OCI-LY7 (cell line): ENCODE results near the gene LRRC75A. TPM values are rescaled to one million over a fixed set of nuclear protein-coding genes. Genes with fewer than 3 reads are reported as not detected.

Source experiments
- BruUV-seq: library from RNA; stranded (reverse); fragments of 400-500 nt; replicated peaks from 2 replicates; lab custom pipeline; 2021; lab: Mats Ljungman, UMichigan
- CTCF ChIA-PET: fragments of 300-600 bp; sonication (Branson Sonifier 250); formaldehyde crosslinking; loops from one replicate; lab custom pipeline; 2022; ENCODE audit warnings: antibody characterized with exemption; ENCODE audit not compliant: unreplicated experiment; lab: Charles Lee
- POLR2A ChIA-PET: fragments of 300-600 bp; sonication (Branson Sonifier 250); formaldehyde crosslinking; loops from one replicate; lab custom pipeline; 2022; ENCODE audit warnings: antibody characterized with exemption; lab: Charles Lee
- DNase-seq: peaks from one replicate; pipeline ENCODE4 v3.0.0-alpha.2; 2015; ENCODE audit warnings: low spot score
- H2AFZ ChIP-seq: fragments of 200-600 bp; sonication (generic), shearing (Covaris generic); 2 replicates; pipeline ENCODE4 v1.6.1; 2014; ENCODE audit warnings: mild to moderate bottlenecking, antibody characterized with exemption, low read length, moderate library complexity
- H3K27ac ChIP-seq: fragments of 200-600 bp; sonication (generic); 2 replicates; pipeline ENCODE4 v1.5.1; 2014; ENCODE audit warnings: mixed run types, low read depth, mild to moderate bottlenecking, moderate library complexity, low read length, inconsistent platforms; ENCODE audit not compliant: poor library complexity, severe bottlenecking
- H3K36me3 ChIP-seq: fragments of 200-600 bp; sonication (generic); 2 replicates; pipeline ENCODE4 v1.6.1; 2014; ENCODE audit warnings: mild to moderate bottlenecking, antibody characterized with exemption, low read length, moderate library complexity, mixed read lengths; ENCODE audit not compliant: insufficient read depth
- H3K4me1 ChIP-seq: fragments of 200-600 bp; sonication (generic); 2 replicates; pipeline ENCODE4 v1.5.1; 2014; ENCODE audit warnings: mild to moderate bottlenecking, low read length; ENCODE audit not compliant: insufficient read depth, poor library complexity, severe bottlenecking
- H3K4me2 ChIP-seq: fragments of 200-600 bp; sonication (generic); 2 replicates; pipeline ENCODE4 v1.6.1; 2014; ENCODE audit warnings: mild to moderate bottlenecking, low read length
- H3K4me3 ChIP-seq: fragments of 200-600 bp; sonication (generic); 2 replicates; pipeline ENCODE4 v1.5.1; 2014; ENCODE audit warnings: mild to moderate bottlenecking, low read depth, low read length; ENCODE audit not compliant: poor library complexity, severe bottlenecking
- H3K79me2 ChIP-seq: fragments of 200-600 bp; sonication (generic); 2 replicates; pipeline ENCODE4 v1.6.1; 2016; ENCODE audit warnings: low read depth, mild to moderate bottlenecking, low read length, moderate library complexity, mixed read lengths; ENCODE audit not compliant: insufficient read depth
- H3K9me2 ChIP-seq: fragments of 200-600 bp; sonication (generic); 2 replicates; pipeline ENCODE4 v1.6.1; 2016; ENCODE audit warnings: mild to moderate bottlenecking, low read length, mixed read lengths; ENCODE audit not compliant: insufficient read depth
- H3K9me3 ChIP-seq: fragments of 200-600 bp; sonication (generic); 2 replicates; pipeline ENCODE4 v1.6.1; 2014; ENCODE audit warnings: mild to moderate bottlenecking, mixed run types, low read length, mixed read lengths
- H4K20me1 ChIP-seq: fragments of 200-600 bp; sonication (generic); 2 replicates; pipeline ENCODE4 v1.6.1; 2014; ENCODE audit warnings: mild to moderate bottlenecking, antibody characterized with exemption, low read length, moderate library complexity, mixed read lengths; ENCODE audit not compliant: insufficient read depth
- EZH2phosphoT487 ChIP-seq: fragments of 200-600 bp; sonication (generic); IDR thresholded peaks from 2 replicates; pipeline ENCODE4 v1.6.1; 2018; ENCODE audit warnings: low read depth, borderline replicate concordance, mild to moderate bottlenecking, mixed run types, antibody characterized with exemption, low read length, moderate library complexity, mixed read lengths
- intact Hi-C: fragments of 100-400 bp; cut with micrococcal nuclease; formaldehyde crosslinking; loops from one replicate; pipeline ENCODE4 v1.10.0; 2022; ENCODE audit not compliant: unreplicated experiment
- total RNA-seq, 2 experiments: library from RNA; depleted of rRNA in 1 of 2; stranded (reverse); fragments of >200 nt in 1 of 2; shearing (Covaris generic) in 1 of 2; gene quantifications; 2 replicates each; pipeline ENCODE4 v1.2.3, GENCODE V29; 2014 to 2022
- TF ChIP-seq, protein P1 (sequence below): fragments of 200-600 bp; sonication (generic); conservative IDR thresholded peaks from 2 replicates; pipeline ENCODE4 v1.5.1; 2014; ENCODE audit warnings: mild to moderate bottlenecking, antibody characterized with exemption, low read length, moderate library complexity, mixed read lengths

LRRC75A gene
- total RNA-seq, 2 experiments from 2014 or later = not detected

- Histone ChIP-seq H3K36me3 (peaks cover 5% of the 10 kb centered on the region; the same call in 1 of the 2 replicates), H3K4me3 (no peak overlapping the region), H3K9me2 (no peaks in the 10 kb centered on the region), H3K4me1 (no peaks in the 10 kb centered on the region), H3K79me2 (no peaks in the 10 kb centered on the region), H4K20me1 (no peaks in the 10 kb centered on the region; the same call in 1 of the 2 replicates), H3K27ac (no peak overlapping the region), H2AFZ (no peak overlapping the region), H3K9me3 (no peaks in the 10 kb centered on the region), H3K4me2 (no peak overlapping the region)
- intact Hi-C loops = no loop called here
- TF ChIP-seq, protein P1, sequence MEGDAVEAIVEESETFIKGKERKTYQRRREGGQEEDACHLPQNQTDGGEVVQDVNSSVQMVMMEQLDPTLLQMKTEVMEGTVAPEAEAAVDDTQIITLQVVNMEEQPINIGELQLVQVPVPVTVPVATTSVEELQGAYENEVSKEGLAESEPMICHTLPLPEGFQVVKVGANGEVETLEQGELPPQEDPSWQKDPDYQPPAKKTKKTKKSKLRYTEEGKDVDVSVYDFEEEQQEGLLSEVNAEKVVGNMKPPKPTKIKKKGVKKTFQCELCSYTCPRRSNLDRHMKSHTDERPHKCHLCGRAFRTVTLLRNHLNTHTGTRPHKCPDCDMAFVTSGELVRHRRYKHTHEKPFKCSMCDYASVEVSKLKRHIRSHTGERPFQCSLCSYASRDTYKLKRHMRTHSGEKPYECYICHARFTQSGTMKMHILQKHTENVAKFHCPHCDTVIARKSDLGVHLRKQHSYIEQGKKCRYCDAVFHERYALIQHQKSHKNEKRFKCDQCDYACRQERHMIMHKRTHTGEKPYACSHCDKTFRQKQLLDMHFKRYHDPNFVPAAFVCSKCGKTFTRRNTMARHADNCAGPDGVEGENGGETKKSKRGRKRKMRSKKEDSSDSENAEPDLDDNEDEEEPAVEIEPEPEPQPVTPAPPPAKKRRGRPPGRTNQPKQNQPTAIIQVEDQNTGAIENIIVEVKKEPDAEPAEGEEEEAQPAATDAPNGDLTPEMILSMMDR = no peak
- TF ChIP-seq EZH2phosphoT487 = no peak
- no peak for DNase-seq
- no TSS peak for BruUV-seq
- ChIA-PET CTCF (no interaction called here), POLR2A (no interaction called here)
Measured at GRCh38 chr17:16465052-16465312, 27.0 kb downstream of the LRRC75A start.

DNA sequence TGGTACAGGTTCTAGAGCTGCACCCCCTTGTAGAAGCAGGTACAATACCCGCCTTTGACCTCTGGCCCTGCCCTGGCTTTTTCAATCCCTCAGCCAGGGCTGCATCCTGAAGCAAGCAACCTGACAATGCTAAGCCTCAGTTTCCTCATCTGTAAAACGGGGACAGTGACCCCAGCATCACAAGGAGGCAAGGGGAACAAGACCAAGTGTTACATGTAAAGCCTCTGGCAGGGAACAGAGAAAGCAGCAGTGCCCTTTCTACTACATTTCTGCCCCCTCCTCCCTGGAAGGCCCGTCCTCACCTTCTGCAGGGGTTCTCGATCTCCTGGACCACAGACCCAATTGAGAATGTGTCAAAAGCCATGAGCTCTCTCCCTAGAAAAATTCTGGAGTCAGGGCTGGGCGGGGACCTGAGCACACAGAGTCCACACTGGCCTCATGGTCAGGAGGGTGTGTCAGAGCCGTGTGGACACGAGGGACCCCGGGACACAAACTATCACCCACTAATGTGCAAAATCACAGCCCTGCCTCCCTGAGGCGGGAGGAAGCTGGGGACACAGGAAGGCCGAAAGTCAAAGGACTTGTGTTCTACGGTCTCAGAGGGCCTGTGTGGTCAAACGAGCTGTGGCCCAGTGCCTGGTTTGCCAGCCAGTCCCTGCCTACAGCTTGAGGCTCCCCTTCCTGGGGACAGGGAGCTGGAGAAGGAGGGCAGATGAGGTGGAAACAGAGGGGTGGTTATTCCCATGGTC is 27.5 kb downstream of the LRRC75A start:
- no peaks in the 10 kb centered on the region for H3K9me2 ChIP-seq
- H3K27ac ChIP-seq = no peak overlapping the region
- H3K4me3 ChIP-seq = no peak overlapping the region
- no TSS peak for BruUV-seq
- no peaks in the 10 kb centered on the region; the same call in 1 of the 2 replicates for H4K20me1 ChIP-seq
- POLR2A ChIA-PET = no interaction called here
- DNase-seq = no peak
- CTCF ChIA-PET = no interaction called here
- intact Hi-C loops = no loop called here
- H3K9me3 ChIP-seq = no peaks in the 10 kb centered on the region
- H3K4me2 ChIP-seq = no peak overlapping the region
- no peak for TF ChIP-seq EZH2phosphoT487
- TF ChIP-seq, protein P1 = no peak
- H3K36me3 ChIP-seq = peaks cover 6% of the 10 kb centered on the region; the same call in 1 of the 2 replicates
- H2AFZ ChIP-seq = no peak overlapping the region
- H3K4me1 ChIP-seq = no peaks in the 10 kb centered on the region
- H3K79me2 ChIP-seq = no peaks in the 10 kb centered on the region
